Measurements from ENCODE around the gene AIP. TPM values are rescaled to one million over a fixed set of nuclear protein-coding genes. Genes with fewer than 3 reads are reported as not detected.

Gene AIP
- total and polyA plus RNA-seq, 2 donors (not counting 1 experiment from before 2014, with no cell fraction given) = 127 to 205 TPM

DNA sequence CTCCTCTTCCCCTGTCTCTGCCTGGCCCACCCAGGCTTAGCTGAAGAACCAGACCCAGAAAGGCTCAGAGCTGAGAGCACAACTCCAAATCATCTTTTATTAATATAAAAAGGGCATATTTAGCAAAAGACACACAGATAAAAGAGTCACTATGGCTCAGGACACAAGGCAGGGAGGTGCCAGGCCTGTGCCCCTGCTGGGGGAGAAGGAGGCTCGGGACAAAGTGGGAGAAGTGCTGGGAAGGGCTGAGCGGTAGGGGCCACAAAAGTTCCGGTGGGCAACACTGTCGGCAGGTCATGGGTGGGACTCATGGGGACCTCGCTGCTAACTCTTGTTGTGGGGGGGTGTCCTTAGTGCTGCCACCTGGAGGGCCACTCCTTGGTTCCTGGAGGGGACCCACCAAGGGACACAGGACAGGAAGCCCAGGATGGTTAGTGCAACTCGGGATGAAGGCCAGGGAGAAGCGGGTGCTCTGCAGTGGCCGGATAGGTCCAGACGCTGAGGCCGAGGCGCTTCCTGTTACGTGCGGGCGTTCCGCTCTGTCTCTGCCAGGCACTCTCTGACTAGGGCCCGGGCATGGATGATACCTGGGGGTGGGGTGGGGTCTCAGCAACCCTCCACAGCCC, 23.7 kb downstream of the AIP start:
- Histone ChIP-seq H3K4me2 (replicated peaks; ENCODE audit: low read depth, low read length, poor library complexity, severe bottlenecking) (peak overlapping the region; percentile 97), H2AFZ (ENCODE audit: insufficient read depth, low read depth, low read length, poor library complexity, severe bottlenecking) (no peak overlapping the region), H3K27ac (ENCODE audit: low read length in 2 of 2) (peak overlapping the region; percentile 68 to 98), H4K20me1 (ENCODE audit: control insufficient read depth, insufficient read depth, low read length, poor library complexity, severe bottlenecking) (peaks cover 55% of the 10 kb centered on the region), H3K9ac (ENCODE audit: low read length) (peak overlapping the region; percentile 89), H3K9me3 (ENCODE audit: control extremely low read depth in 1 of 3, control insufficient read depth in 2 of 3, insufficient read depth in 1 of 3, low read length in 2 of 3) (no peaks in the 10 kb centered on the region), H3K36me3 (replicated peaks in 1 of 2; ENCODE audit: control extremely low read depth in 1 of 2, control insufficient read depth in 1 of 2, extremely low read depth in 1 of 2, insufficient read depth in 2 of 2, low read length in 1 of 2) (peaks cover 0 to 26% of the 10 kb centered on the region in 2 experiments), H3K27me3 (replicated peaks in 1 of 4; ENCODE audit: control extremely low read depth in 1 of 4, control insufficient read depth in 3 of 4, insufficient read depth in 4 of 4, low read length in 3 of 4) (peaks cover 0 to 11% (median 2%) of the 10 kb centered on the region in 4 experiments), H3K4me1 (ENCODE audit: control insufficient read depth in 2 of 2, insufficient read depth in 2 of 2, low read length in 2 of 2) (peaks cover 40 to 50% of the 10 kb centered on the region in 2 donors), H3K4me3 (ENCODE audit: control extremely low read depth in 1 of 5, extremely low read depth in 1 of 5, insufficient read depth in 1 of 5, low read depth in 2 of 5, low read length in 4 of 5) (peak overlapping the region in 1 of 5 experiments; percentile 86), H3K79me2 (ENCODE audit: control insufficient read depth, insufficient read depth, low read length) (peaks cover 40% of the 10 kb centered on the region)
- TF ChIP-seq EZH2 (IDR thresholded peaks at IDR 0.05; ENCODE audit: borderline replicate concordance, insufficient read depth, low read depth, low read length, poor library complexity, severe bottlenecking) = no peak
- TF ChIP-seq, protein P1, sequence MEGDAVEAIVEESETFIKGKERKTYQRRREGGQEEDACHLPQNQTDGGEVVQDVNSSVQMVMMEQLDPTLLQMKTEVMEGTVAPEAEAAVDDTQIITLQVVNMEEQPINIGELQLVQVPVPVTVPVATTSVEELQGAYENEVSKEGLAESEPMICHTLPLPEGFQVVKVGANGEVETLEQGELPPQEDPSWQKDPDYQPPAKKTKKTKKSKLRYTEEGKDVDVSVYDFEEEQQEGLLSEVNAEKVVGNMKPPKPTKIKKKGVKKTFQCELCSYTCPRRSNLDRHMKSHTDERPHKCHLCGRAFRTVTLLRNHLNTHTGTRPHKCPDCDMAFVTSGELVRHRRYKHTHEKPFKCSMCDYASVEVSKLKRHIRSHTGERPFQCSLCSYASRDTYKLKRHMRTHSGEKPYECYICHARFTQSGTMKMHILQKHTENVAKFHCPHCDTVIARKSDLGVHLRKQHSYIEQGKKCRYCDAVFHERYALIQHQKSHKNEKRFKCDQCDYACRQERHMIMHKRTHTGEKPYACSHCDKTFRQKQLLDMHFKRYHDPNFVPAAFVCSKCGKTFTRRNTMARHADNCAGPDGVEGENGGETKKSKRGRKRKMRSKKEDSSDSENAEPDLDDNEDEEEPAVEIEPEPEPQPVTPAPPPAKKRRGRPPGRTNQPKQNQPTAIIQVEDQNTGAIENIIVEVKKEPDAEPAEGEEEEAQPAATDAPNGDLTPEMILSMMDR (IDR thresholded peaks at IDR 0.05) = peak; percentile 45
- Mint-ChIP-seq H3K9me3 (ENCODE audit: insufficient read depth) (no peaks in the 10 kb centered on the region), H3K4me1 (peaks cover 44% of the 10 kb centered on the region), H3K4me3 (peak overlapping the region; percentile 92), H3K27me3 (peaks cover 6% of the 10 kb centered on the region), H3K27ac (peak overlapping the region; percentile 95)
- 92% methylated on average over 6 of the region's 16 CpGs for WGBS (ENCODE audit: insufficient coverage)
- ChIA-PET POLR2A (interaction anchor here (0.6 to 2.1 kb wide), 7 partner anchors 21 to 117 kb away, joined by 3 to 8 read pairs (median 6); partner anchors contain the start of gene TBC1D10C), CTCF (interaction anchor here (1.0 to 2.8 kb wide), 7 partner anchors 22 to 170 kb away, joined by 3 to 20 read pairs (median 11); partner anchors contain the start of genes GSTP1, PPP1CA, RAD9A and TBC1D10C)
- ATAC-seq (ENCODE audit: low read depth) (no peak), DNase-seq (no peak)
- intact Hi-C loops (cut with micrococcal nuclease) = loop anchor here (1.0 to 5.0 kb wide), 6 partner anchors 37 to 264 kb away; partner anchors contain the start of genes GRK2, PPP1CA, PTPRCAP and TMEM134
